HUES64 (cell line): ENCODE data around the gene OXT.
A peak's percentile ranks its signal among the peaks of the same experiment; 100 is the strongest.

ENCODE experiments used
- H3K27ac ChIP-seq: 2 replicates; pipeline ENCODE4 v1.7.0; 2013; ENCODE audit warnings: low read depth, low read length, inconsistent platforms
- H3K27me3 ChIP-seq: 2 replicates; pipeline ENCODE4 v1.6.1; 2013; ENCODE audit warnings: mild to moderate bottlenecking, low read length; ENCODE audit not compliant: insufficient read depth
- H3K36me3 ChIP-seq: 2 replicates; pipeline ENCODE4 v1.6.1; 2013; ENCODE audit warnings: mild to moderate bottlenecking, low read length; ENCODE audit not compliant: insufficient read depth
- H3K4me1 ChIP-seq: 2 replicates; pipeline ENCODE4 v1.6.1; 2013; ENCODE audit warnings: mild to moderate bottlenecking, low read length, moderate library complexity; ENCODE audit not compliant: insufficient read depth
- H3K4me3 ChIP-seq: 2 replicates; pipeline ENCODE4 v1.5.1; 2013; ENCODE audit warnings: mild to moderate bottlenecking, low read length, moderate library complexity
- H3K9ac ChIP-seq: 2 replicates; pipeline ENCODE4 v1.6.1; 2013; ENCODE audit warnings: mild to moderate bottlenecking, low read depth, low read length
- H3K9me3 ChIP-seq: 2 replicates; pipeline ENCODE4 v1.6.1; 2013; ENCODE audit warnings: low read depth, low read length; ENCODE audit not compliant: insufficient read depth
- WGBS: fragments of 150-250, 120-280 bp; methylation state at CpG from one replicate; pipeline ENCODE4 v1.1.7; 2013; ENCODE audit warnings: missing lambda C conversion rate; 5-methylcytosine and 5-hydroxymethylcytosine counted together

OXT gene

GRCh38 chr20:3041854-3042409 is 29.5 kb upstream of the OXT start:
- peak overlapping the region; percentile 36 for H3K27ac ChIP-seq
- WGBS = 84% methylated on average over 10 of the region's 10 CpGs

GRCh38 chr20:3042625-3043024 is 28.8 kb upstream of the OXT start:
- no peaks in the 10 kb centered on the region for H3K27me3 ChIP-seq
- peaks cover 15% of the 10 kb centered on the region for H3K4me1 ChIP-seq
- no peak overlapping the region for H3K27ac ChIP-seq

More at GRCh38 chr20:3041854-3042409, 29.5 kb upstream of the OXT start:
- H3K9me3 ChIP-seq = no peaks in the 10 kb centered on the region
- peak overlapping the region; percentile 20; the same call in 1 of the 2 replicates for H3K9ac ChIP-seq
- peak overlapping the region; percentile 20 for H3K4me3 ChIP-seq
- no peaks in the 10 kb centered on the region for H3K27me3 ChIP-seq
- peaks cover 37% of the 10 kb centered on the region for H3K36me3 ChIP-seq
- peaks cover 15% of the 10 kb centered on the region for H3K4me1 ChIP-seq

GRCh38 chr20:3043322-3043721 is 28.1 kb upstream of the OXT start, which contains the start of gene GNRH2:
GNRH2 (plus strand) TSS chr20:3043622; CDS start chr20:3044415, 793 bp downstream.
- Histone ChIP-seq H3K36me3 (peaks cover 34% of the 10 kb centered on the region), H3K27me3 (no peaks in the 10 kb centered on the region), H3K9ac (no peak within 1 kb of the TSS), H3K9me3 (no peaks in the 10 kb centered on the region), H3K27ac (no peak within 1 kb of the TSS), H3K4me3 (no peak within 1 kb of the TSS), H3K4me1 (peaks cover 15% of the 10 kb centered on the region)
- WGBS = 84% methylated on average over 3 of the region's 3 CpGs

More at GRCh38 chr20:3042625-3043024, 28.8 kb upstream of the OXT start:
- H3K36me3 ChIP-seq = peaks cover 34% of the 10 kb centered on the region
- no peak overlapping the region for H3K4me3 ChIP-seq
- no peak overlapping the region for H3K9ac ChIP-seq
- 94% methylated on average over 5 of the region's 5 CpGs for WGBS
- H3K9me3 ChIP-seq = no peaks in the 10 kb centered on the region

- H3K4me3 ChIP-seq = 0 out of 2 replicates have a peak overlapping the region, but pooled peaks have one; percentile 94
- H3K36me3 ChIP-seq = peaks cover 33% of the 10 kb centered on the region
- H3K9me3 ChIP-seq = no peaks in the 10 kb centered on the region
- H3K27me3 ChIP-seq = no peaks in the 10 kb centered on the region
- H3K4me1 ChIP-seq = peaks cover 15% of the 10 kb centered on the region
- 94% methylated on average over 8 of the region's 8 CpGs for WGBS
- no peak overlapping the region for H3K9ac ChIP-seq
- H3K27ac ChIP-seq = no peak overlapping the region
Measured at GRCh38 chr20:3044336-3044965, 27.0 kb upstream of the OXT start.

GRCh38 chr20:3045042-3045815 is 26.2 kb upstream of the OXT start:
- Histone ChIP-seq H3K4me1 (peaks cover 15% of the 10 kb centered on the region), H3K27ac (peak overlapping the region; percentile 54)
- WGBS = 5% methylated on average over 24 of the region's 24 CpGs

GRCh38 chr20:3045816-3046676 is 25.4 kb upstream of the OXT start, which contains the start of gene MRPS26:
MRPS26 (plus strand) TSS chr20:3046052; CDS start chr20:3046069, 17 bp downstream.
- no peaks in the 10 kb centered on the region for H3K27me3 ChIP-seq
- H3K4me1 ChIP-seq = peaks cover 15% of the 10 kb centered on the region
- WGBS = under 1% methylated on average over 104 of the region's 104 CpGs
- peaks cover 29% of the 10 kb centered on the region for H3K36me3 ChIP-seq
- H3K4me3 ChIP-seq = peak within 1 kb of the TSS; percentile 94
- no peaks in the 10 kb centered on the region for H3K9me3 ChIP-seq
- peak within 1 kb of the TSS; percentile 92 for H3K9ac ChIP-seq
- H3K27ac ChIP-seq = peak within 1 kb of the TSS; percentile 69

More at GRCh38 chr20:3045042-3045815, 26.2 kb upstream of the OXT start:
- Histone ChIP-seq H3K27me3 (no peaks in the 10 kb centered on the region), H3K4me3 (peak overlapping the region; percentile 94), H3K9ac (peak overlapping the region; percentile 92), H3K9me3 (no peaks in the 10 kb centered on the region), H3K36me3 (peaks cover 33% of the 10 kb centered on the region)

- Histone ChIP-seq H3K9me3 (no peaks in the 10 kb centered on the region), H3K4me3 (peak overlapping the region; percentile 94), H3K27ac (peak overlapping the region; percentile 20; the same call in 1 of the 2 replicates), H3K4me1 (peaks cover 9% of the 10 kb centered on the region), H3K36me3 (peaks cover 29% of the 10 kb centered on the region), H3K9ac (peak overlapping the region; percentile 92), H3K27me3 (no peaks in the 10 kb centered on the region)
- 40% methylated on average over 37 of the region's 39 CpGs for WGBS
Measured at GRCh38 chr20:3046677-3047462, 24.6 kb upstream of the OXT start.

- H3K27ac ChIP-seq = no peak overlapping the region
- no peaks in the 10 kb centered on the region for H3K9me3 ChIP-seq
Measured at GRCh38 chr20:3047486-3048419, 23.7 kb upstream of the OXT start.

GRCh38 chr20:3051385-3052019 is 19.9 kb upstream of the OXT start:
- no peaks in the 10 kb centered on the region for H3K27me3 ChIP-seq
- H3K27ac ChIP-seq = no peak overlapping the region
- no peak overlapping the region for H3K9ac ChIP-seq
- no peak overlapping the region for H3K4me3 ChIP-seq
- 86% methylated on average over 6 of the region's 7 CpGs for WGBS
- H3K9me3 ChIP-seq = no peaks in the 10 kb centered on the region
- H3K4me1 ChIP-seq = no peaks in the 10 kb centered on the region
- H3K36me3 ChIP-seq = peaks cover 29% of the 10 kb centered on the region

More at GRCh38 chr20:3047486-3048419, 23.7 kb upstream of the OXT start:
- no peaks in the 10 kb centered on the region for H3K27me3 ChIP-seq
- peaks cover 29% of the 10 kb centered on the region for H3K36me3 ChIP-seq
- WGBS = 96% methylated on average over 14 of the region's 14 CpGs
- H3K9ac ChIP-seq = no peak overlapping the region
- H3K4me3 ChIP-seq = 0 out of 2 replicates have a peak overlapping the region, but pooled peaks have one; percentile 94
- peaks cover 3% of the 10 kb centered on the region for H3K4me1 ChIP-seq
